Right atrium auricular region (tissue), 2 donors: Measurements from ENCODE around the gene TMOD2. TPM values are rescaled to one million over a fixed set of nuclear protein-coding genes. Genes with fewer than 3 reads are reported as not detected.

Source experiments
- DNase-seq: peaks from one replicate; pipeline ENCODE4 v3.0.0-alpha.2; 2019; ENCODE audit warnings: low spot score
- H3K27ac ChIP-seq, 2 donors: fragments of 200-600 bp; sonication (generic); 1 replicate in 1 of 2; 2 replicates in 1 of 2; pipeline ENCODE4 v1.5.1; 2016 to 2019
- H3K27me3 ChIP-seq, 2 donors: fragments of 200-600 bp; sonication (generic); one replicate each; pipeline versions ENCODE4 v1.5.1 to v1.6.0; 2017 to 2019
- H3K36me3 ChIP-seq: fragments of 200-600 bp; sonication (generic); one replicate; pipeline ENCODE4 v1.5.1; 2016
- H3K4me1 ChIP-seq, 2 donors: fragments of 200-600 bp; sonication (generic); one replicate each; pipeline versions ENCODE4 v1.5.1 to v1.6.0; 2017 to 2019
- H3K4me3 ChIP-seq, 2 donors: fragments of 200-600 bp; sonication (generic); 1 replicate in 1 of 2; 2 replicates in 1 of 2; pipeline ENCODE4 v1.5.1; 2017 to 2019; ENCODE audit warnings: mild to moderate bottlenecking in 1 of 2, moderate library complexity in 1 of 2
- H3K9me3 ChIP-seq, 2 donors: fragments of 200-600 bp; sonication (generic); one replicate each; pipeline ENCODE4 v1.5.1; 2019
- CTCF ChIP-seq, 2 donors: fragments of 200-600 bp; sonication (generic); IDR thresholded peaks; one replicate each; pipeline ENCODE4 v1.5.1; 2019; ENCODE audit warnings: antibody characterized with exemption in 2 of 2
- total RNA-seq, 2 donors: library from RNA; depleted of rRNA; stranded (reverse); fragments of >200 nt; gene quantifications; one replicate each; pipeline ENCODE4 v1.1.0, GENCODE V29; 2016

Gene TMOD2
- total RNA-seq, 2 donors from 2014 or later, result 5.4 to 7.0 TPM

- H3K4me1 ChIP-seq, result peaks cover 0 to 81% of the 10 kb centered on the region in 2 donors
- H3K27ac ChIP-seq, result peak overlapping the region; percentile 57 to 59
These were observed 95.2 kb downstream of the TMOD2 start for GRCh38 chr15:51846463-51847230.

GRCh38 chr15:51848811-51849210 is 97.4 kb downstream of the TMOD2 start:
- H3K36me3 ChIP-seq, result no peaks in the 10 kb centered on the region
- peak overlapping the region in 1 of 2 donors; percentile 4 for H3K27ac ChIP-seq
- H3K9me3 ChIP-seq, result no peaks in the 10 kb centered on the region
- no peak for TF ChIP-seq CTCF (IDR thresholded peaks at IDR 0.05)
- no peak overlapping the region for H3K4me3 ChIP-seq
- H3K27me3 ChIP-seq, result no peaks in the 10 kb centered on the region
- H3K4me1 ChIP-seq, result peaks cover 0 to 66% of the 10 kb centered on the region in 2 donors
- DNase-seq, result no peak

More at GRCh38 chr15:51846463-51847230, 95.2 kb downstream of the TMOD2 start:
- H3K4me3 ChIP-seq, result no peak overlapping the region
- no peaks in the 10 kb centered on the region for H3K36me3 ChIP-seq
- DNase-seq, result no peak
- no peak for TF ChIP-seq CTCF (IDR thresholded peaks at IDR 0.05)
- H3K27me3 ChIP-seq, result no peaks in the 10 kb centered on the region
- H3K9me3 ChIP-seq, result no peaks in the 10 kb centered on the region

GRCh38 chr15:51849860-51850259 is 98.5 kb downstream of the TMOD2 start:
- Histone ChIP-seq H3K36me3 (no peaks in the 10 kb centered on the region), H3K9me3 (no peaks in the 10 kb centered on the region), H3K4me3 (no peak overlapping the region), H3K27me3 (no peaks in the 10 kb centered on the region), H3K27ac (no peak overlapping the region), H3K4me1 (peaks cover 0 to 56% of the 10 kb centered on the region in 2 donors)
- no peak for TF ChIP-seq CTCF (IDR thresholded peaks at IDR 0.05)
- no peak for DNase-seq

- no peak overlapping the region for H3K4me3 ChIP-seq
- no peaks in the 10 kb centered on the region for H3K27me3 ChIP-seq
- no peaks in the 10 kb centered on the region for H3K9me3 ChIP-seq
- DNase-seq, result no peak
- no peaks in the 10 kb centered on the region for H3K36me3 ChIP-seq
- TF ChIP-seq CTCF (IDR thresholded peaks at IDR 0.05), result no peak
- no peak overlapping the region for H3K27ac ChIP-seq
- peaks cover 0 to 29% of the 10 kb centered on the region in 2 donors for H3K4me1 ChIP-seq
These were observed 102.6 kb downstream of the TMOD2 start for GRCh38 chr15:51853998-51854397.

GRCh38 chr15:51855612-51856011 is 104.2 kb downstream of the TMOD2 start:
- Histone ChIP-seq H3K4me3 (no peak overlapping the region), H3K4me1 (peaks cover 0 to 16% of the 10 kb centered on the region in 2 donors), H3K27me3 (no peaks in the 10 kb centered on the region), H3K9me3 (no peaks in the 10 kb centered on the region), H3K27ac (no peak overlapping the region), H3K36me3 (no peaks in the 10 kb centered on the region)
- no peak for DNase-seq
- TF ChIP-seq CTCF (IDR thresholded peaks at IDR 0.05), result no peak
